ENCODE results near the gene MAGI1.
A peak's percentile ranks its signal among the peaks of the same experiment; 100 is the strongest.

Gene MAGI1

DNA sequence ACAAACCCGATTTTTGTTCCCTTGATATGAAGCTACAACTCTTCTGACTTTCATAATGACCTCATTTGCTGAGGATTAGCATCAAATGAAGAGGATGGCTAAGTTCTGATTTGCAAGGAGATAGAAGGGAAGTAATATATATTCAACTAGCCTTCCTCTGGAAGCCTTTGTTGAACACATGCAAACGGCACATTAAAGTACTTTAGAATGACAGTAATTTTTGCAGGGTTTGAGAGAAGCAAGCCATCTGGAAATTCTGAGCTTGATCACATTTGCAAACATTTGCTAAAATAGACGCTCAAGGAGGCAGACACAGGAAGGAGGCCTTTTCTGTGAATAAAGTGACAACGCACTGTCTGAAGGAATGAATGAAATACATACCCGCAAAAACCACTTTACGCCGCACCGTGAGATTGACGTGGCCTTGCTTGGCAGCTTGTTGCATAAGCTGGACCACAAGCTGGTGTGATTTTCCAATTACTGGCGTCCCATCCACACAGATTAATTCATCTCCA, 657.2 kb downstream of the MAGI1 start:
- DNase-seq: no peak

- no peak for DNase-seq
Measured at GRCh38 chr3:65379223-65379622, 659.5 kb downstream of the MAGI1 start.

DNA sequence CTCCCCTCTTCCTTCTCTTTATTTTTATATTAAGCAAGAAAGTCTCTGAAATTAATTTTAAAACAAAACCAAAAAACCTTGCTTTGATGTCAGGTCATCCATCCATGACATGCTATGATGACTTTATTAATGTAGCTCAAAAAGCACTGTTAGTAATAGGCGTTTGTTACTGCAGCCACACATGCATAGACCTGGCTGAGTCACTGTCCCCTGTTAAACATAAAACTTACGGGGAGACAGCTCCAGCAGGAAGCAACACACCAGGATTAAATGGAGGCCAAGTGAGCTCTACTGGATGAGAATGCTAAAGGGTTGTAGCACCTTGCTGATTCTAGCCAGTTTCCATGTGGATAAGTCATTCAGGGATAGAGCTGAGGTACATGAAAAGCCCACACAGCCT, 661.1 kb downstream of the MAGI1 start:
- DNase-seq: no peak

GRCh38 chr3:65376426-65376825, 662.3 kb downstream of the MAGI1 start:
- no peak for DNase-seq

- no peak for DNase-seq
Measured at GRCh38 chr3:65371053-65371452, 667.7 kb downstream of the MAGI1 start.

DNA sequence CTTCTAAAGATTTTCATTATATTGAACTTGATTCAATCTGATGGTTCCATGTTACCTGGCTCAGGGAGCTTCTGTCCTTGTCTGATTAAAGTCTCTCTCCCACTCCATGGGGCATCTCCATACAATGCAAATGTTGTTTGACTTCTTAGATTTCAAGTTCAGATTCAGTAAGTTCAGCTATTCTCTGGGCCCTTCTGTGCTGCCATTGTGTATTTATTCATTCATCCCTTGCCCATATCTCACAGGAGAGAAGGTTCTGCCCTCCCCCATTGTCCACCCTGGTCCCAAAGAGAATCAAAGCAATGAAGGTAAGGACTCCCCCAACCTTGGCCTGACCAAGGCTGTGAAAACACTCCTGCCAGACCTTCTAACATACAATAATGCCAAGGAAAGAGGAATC, 669.9 kb downstream of the MAGI1 start:
- DNase-seq: no peak

DNA sequence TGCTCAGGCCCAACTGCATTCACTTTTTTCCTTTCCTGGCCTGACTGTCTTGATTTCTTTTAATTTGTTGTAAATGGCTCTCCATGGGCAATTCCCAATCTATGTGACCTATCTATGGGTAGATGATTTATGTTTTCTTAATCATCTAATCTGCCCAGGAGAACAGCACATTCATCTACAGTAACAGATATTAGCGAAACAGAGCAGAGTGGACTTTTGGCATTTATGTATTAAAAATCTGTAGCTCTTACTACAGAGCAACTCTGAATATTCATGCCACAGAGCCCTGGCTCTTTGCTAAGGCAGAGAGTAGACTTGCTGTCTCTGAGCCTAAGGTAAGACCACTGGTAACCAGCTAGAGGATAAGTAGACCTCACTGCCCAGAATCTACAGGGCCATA, 676.0 kb downstream of the MAGI1 start:
- no peak for DNase-seq

DNA sequence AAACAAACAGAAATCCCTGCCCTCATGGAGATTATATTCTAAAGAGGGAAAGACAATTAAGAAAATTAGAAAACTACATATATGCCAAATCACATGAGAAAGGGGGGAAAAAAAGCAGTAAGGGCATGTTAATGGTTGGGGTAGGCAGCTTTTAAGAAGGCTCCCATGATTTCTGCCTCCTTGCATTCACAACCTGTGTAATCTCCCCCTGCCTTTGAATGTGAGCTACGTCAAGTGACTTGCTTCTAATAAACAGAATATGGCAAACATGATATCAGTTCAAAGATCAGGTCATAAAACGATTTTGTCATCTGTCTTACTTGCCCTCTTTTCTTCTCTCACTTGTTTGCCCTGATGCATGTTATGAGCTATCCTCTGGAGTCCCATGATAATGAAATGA, 677.3 kb downstream of the MAGI1 start:
- no peak for DNase-seq

DNA sequence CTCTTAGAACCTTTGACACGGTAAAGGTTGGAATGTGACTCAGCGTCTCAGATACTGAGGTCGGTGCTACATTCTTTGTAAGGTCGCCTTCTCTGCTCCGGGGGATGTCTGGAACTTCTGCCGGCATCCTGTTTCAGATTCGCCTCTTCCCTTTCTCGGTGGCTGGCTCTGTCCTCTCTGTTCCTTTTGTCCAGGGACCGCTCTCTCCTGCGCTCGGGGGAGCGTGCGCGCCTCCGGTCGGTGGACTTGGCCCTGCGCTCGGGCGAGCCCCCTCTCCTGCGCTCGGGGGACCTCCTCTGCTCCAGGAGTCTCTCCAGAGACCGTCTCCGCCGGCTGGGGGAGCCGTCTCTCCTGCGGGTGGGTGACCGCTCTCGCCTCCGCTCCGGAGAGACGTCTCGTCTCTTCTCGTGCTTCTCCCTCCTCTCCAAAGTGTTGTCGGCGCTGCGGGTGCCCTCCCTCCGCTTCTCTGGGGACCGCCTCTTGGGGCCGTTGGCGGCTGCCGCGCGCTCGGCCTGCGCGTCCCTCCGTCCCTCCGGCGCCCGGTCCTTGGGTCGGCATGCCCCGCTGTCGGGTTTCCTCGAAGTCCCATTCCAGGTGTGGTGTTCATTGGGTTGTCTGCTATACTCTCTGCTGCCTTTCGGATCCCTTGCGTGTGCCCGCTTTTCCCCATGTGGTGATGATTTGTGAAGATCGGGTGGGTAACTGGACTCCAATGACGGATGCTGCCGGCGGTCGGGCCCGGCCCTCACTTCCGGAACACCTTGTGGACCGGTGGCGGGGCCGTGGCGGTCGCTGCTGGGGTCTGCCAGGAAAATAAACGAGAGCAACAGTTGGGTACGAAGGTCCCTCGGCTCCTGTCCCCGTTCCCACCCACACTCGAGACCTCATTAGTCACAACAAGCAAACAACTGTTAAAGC, 682.1 kb downstream of the MAGI1 start:
- no peak for DNase-seq

- no peak for DNase-seq
Measured at GRCh38 chr3:65354880-65355279, 683.8 kb downstream of the MAGI1 start.

DNA sequence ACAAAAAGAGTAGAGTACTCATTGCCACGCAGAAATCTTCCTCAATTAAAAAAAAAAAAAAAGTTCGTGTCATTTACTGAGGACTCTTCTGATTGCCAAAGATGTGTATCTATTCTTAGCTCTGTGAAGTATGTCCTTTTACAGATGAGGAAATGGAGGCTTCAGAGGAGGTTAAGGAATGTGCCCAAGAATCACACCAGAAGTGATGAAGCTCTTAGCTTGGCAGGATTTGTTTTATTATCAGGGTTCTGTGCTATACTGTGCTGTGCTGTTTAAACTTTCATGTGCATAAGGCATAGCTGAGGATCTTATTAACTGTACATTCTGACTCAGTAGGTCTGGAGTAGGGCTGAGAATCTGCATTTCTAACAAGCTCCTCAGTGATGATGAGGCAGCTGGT, 685.8 kb downstream of the MAGI1 start:
- no peak for DNase-seq

- DNase-seq: no peak
Measured at GRCh38 chr3:65351753-65352152, 687.0 kb downstream of the MAGI1 start.

DNA sequence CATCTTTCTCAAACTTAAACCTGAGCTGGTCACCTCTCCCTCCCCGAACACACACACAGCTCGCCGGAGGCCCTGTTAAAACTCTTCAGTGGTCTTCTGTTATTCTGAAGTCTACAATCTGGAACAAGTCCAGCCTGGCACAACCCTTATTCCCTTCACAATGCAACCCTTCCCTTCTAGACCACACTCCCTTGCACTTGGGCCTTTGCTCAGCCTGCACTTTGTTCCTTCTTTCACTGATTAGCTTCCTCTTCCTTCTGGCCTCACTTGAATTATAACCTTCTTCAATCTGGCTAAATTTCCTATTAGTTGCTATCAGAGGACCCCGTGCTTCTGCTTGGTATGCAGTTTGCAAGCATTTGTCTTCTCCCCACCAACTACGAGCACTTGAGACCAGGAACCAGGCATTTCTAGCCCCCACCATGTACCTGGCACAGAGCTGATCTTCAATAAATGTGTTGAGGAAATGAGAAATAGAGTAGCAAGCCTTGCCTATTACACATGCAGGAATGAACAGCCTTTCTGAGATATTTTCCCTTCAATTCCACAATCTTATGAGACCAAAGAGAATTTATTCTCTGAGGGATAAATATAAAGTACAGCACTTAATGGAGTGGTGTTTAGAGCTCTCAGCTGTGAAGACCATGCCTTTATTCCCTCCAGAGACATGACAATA, 687.8 kb downstream of the MAGI1 start:
- no peak for DNase-seq

GRCh38 chr3:65348398-65348995, 690.2 kb downstream of the MAGI1 start:
- DNase-seq: no peak

GRCh38 chr3:65347166-65347565, 691.6 kb downstream of the MAGI1 start:
- no peak for DNase-seq

- no peak for DNase-seq
Measured at GRCh38 chr3:65344846-65345245, 693.9 kb downstream of the MAGI1 start.

DNA sequence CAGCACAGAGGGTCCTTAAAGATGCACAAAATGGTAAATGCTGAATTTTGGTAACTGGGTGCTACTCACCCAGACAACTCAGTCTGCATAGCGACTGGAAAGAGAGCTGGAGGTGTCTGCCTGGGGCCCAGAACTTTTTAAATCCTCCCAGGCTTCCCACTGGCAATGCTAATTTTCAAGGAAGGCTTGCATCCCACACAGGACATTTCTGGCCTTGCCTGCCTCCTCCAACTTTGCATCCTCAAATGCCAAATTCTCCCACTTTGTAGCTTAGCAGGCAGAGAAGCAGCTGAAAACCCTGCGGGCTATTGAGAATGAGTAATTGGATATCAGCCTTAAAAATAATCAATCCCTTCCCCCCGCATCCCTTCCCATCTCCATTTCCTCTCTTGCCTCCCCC, 694.3 kb downstream of the MAGI1 start:
- no peak for DNase-seq

DNA sequence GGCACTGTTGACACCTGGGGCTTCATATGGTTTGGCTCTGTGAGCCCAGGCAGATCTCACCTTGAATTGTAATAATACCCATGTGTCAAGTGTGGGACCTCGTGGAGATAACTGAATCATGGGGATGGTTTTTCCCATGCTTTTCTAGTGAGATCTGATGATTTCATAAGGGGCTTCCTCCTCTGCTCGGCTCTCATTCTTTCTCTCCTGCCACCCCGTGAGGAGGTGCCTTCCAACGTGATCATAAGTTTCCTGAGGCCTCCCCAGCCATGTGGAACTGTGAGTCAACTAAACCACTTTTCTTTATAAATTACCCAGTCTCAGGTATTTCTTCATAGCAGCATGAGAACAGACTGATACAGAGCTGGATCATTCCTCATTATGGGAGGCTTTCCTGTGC, 695.0 kb downstream of the MAGI1 start:
- no peak for DNase-seq

DNA sequence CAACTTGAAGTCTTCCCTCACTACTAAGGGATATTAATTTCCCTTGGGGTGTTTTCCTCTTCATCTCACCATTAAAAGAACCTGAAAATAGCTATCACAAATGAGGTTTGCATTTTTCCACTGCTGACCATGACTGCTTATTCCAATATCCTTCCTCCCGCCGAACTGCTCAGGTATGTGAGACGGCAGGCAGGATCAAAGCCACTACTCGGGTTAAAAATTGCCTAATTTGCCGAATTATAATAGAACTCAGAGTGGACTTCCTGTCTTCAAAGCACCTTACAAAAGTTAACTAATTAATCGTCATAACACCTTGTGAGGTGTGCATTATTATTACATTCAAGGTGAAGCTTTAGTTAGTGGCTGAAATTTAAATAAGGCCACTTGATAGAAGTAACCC, 695.7 kb downstream of the MAGI1 start:
- DNase-seq: no peak

DNA sequence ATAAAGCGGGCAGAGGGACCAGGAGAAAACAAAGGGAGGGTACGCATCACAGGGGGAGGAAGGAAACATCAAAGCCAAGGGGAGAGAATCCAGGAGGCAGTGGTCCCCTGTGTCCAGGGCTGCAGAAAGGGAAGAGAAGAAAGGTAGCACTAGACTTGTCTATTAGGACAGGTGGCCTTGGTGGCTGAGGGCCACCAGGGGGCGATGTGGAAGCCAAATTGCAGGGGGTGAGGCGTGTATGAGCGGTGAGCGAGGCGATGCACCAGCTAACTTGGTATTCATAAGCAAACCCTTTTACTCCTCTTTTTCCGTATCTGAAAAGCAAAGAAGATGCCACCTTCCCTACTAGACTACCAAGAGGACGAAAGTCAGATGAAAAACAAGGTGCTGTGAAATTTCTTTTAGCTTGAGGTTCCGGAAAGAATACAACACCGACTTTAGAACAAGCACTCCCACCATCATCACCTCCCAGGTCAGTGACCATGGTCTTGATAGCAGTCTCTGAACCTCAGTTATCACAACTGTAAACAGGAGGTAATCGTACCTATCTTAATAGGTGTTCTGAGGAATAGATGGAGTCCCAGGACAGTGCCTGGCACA, 696.5 kb downstream of the MAGI1 start:
- peak; percentile 27 to 53 for DNase-seq

DNA sequence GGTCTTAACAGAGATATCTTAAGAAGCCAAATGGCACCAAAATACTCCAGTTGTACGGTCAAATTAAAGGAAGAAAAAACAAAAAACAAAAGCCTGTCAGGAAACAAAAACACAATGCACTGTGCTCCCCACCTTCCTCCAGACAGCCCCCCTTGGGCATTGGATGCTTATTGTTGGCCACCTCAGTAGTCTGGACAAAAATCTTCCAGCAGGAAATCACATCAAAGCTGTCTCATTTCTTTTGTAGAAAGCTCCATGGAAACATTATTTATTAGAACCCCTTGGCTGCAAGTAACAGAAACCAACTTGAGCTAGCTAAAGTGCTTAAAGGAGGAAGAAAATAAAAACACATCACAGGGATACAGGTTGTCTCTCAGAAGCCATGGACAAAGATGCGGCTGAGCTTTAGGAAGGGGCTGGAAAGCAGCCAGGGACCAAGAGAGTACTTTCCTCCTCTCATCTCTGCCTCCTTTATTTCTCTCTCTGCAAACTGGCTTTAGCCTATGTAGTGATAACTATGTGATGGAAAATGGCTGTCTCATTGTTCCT, 699.5 kb downstream of the MAGI1 start:
- DNase-seq: no peak

- no peak for DNase-seq
Measured at GRCh38 chr3:65338571-65338970, 700.1 kb downstream of the MAGI1 start.

- DNase-seq: no peak
Measured at GRCh38 chr3:65335587-65335986, 703.1 kb downstream of the MAGI1 start.

All from stimulated activated CD4-positive, alpha-beta T cell treated with anti-CD3 and anti-CD28 coated beads, Interleukin-2, amount 100 ng/mL, for 24 hours (primary cell).